ENCODE results near the gene PLG.
"Not testable (repeated sequence)": the region's sequence is repeated elsewhere in the genome, so short reads cannot be mapped to it uniquely, and the experiment has no call there.

PLG gene

GRCh38 chr6:160774399-160774798 lies 72.4 kb downstream of the PLG start:
- DNase-seq (ENCODE audit: extremely low read depth in 1 of 2, low read depth in 1 of 2) = no peak

GRCh38 chr6:160775792-160776580 lies 73.9 kb downstream of the PLG start:
- DNase-seq (ENCODE audit: extremely low read depth in 1 of 2, low read depth in 1 of 2) = no peak

- DNase-seq (ENCODE audit: extremely low read depth in 1 of 2, low read depth in 1 of 2) = not testable (repeated sequence)
Measured at GRCh38 chr6:160779095-160779494, 77.1 kb downstream of the PLG start.

- DNase-seq (ENCODE audit: extremely low read depth in 1 of 2, low read depth in 1 of 2) = not testable (repeated sequence)
Measured at GRCh38 chr6:160780656-160781055, 78.6 kb downstream of the PLG start.

GRCh38 chr6:160781298-160781697 lies 79.3 kb downstream of the PLG start:
- DNase-seq (ENCODE audit: extremely low read depth in 1 of 2, low read depth in 1 of 2) = no peak

- no peak for DNase-seq (ENCODE audit: extremely low read depth in 1 of 2, low read depth in 1 of 2)
Measured at GRCh38 chr6:160782228-160782627, 80.2 kb downstream of the PLG start.

- no peak for DNase-seq (ENCODE audit: extremely low read depth in 1 of 2, low read depth in 1 of 2)
Measured at GRCh38 chr6:160783741-160784140, 81.7 kb downstream of the PLG start.

GRCh38 chr6:160788126-160788525 lies 86.1 kb downstream of the PLG start:
- not testable (repeated sequence) for DNase-seq (ENCODE audit: extremely low read depth in 1 of 2, low read depth in 1 of 2)

GRCh38 chr6:160788806-160789205 lies 86.8 kb downstream of the PLG start:
- DNase-seq (ENCODE audit: extremely low read depth in 1 of 2, low read depth in 1 of 2) = no peak

GRCh38 chr6:160789263-160790027 lies 87.4 kb downstream of the PLG start:
- DNase-seq (ENCODE audit: extremely low read depth in 1 of 2, low read depth in 1 of 2) = no peak

- no peak for DNase-seq (ENCODE audit: extremely low read depth in 1 of 2, low read depth in 1 of 2)
Measured at GRCh38 chr6:160790028-160790792, 88.2 kb downstream of the PLG start.

- no peak for DNase-seq (ENCODE audit: extremely low read depth in 1 of 2, low read depth in 1 of 2)
Measured at GRCh38 chr6:160791459-160791858, 89.4 kb downstream of the PLG start.

- DNase-seq (ENCODE audit: extremely low read depth in 1 of 2, low read depth in 1 of 2) = no peak
Measured at GRCh38 chr6:160791981-160792418, 90.0 kb downstream of the PLG start.

GRCh38 chr6:160792708-160793107 lies 90.7 kb downstream of the PLG start:
- DNase-seq (ENCODE audit: extremely low read depth in 1 of 2, low read depth in 1 of 2) = no peak

- no peak for DNase-seq (ENCODE audit: extremely low read depth in 1 of 2, low read depth in 1 of 2)
Measured at GRCh38 chr6:160793652-160794051, 91.6 kb downstream of the PLG start.

GRCh38 chr6:160795721-160796120 lies 93.7 kb downstream of the PLG start:
- DNase-seq (ENCODE audit: extremely low read depth in 1 of 2, low read depth in 1 of 2) = no peak

GRCh38 chr6:160798625-160799024 lies 96.6 kb downstream of the PLG start:
- no peak for DNase-seq (ENCODE audit: extremely low read depth in 1 of 2, low read depth in 1 of 2)

- DNase-seq (ENCODE audit: extremely low read depth in 1 of 2, low read depth in 1 of 2) = no peak
Measured at GRCh38 chr6:160799801-160800506, 97.9 kb downstream of the PLG start.

GRCh38 chr6:160801418-160801817 lies 99.4 kb downstream of the PLG start:
- DNase-seq (ENCODE audit: extremely low read depth in 1 of 2, low read depth in 1 of 2) = no peak

GRCh38 chr6:160802049-160802448 lies 100.0 kb downstream of the PLG start:
- DNase-seq (ENCODE audit: extremely low read depth in 1 of 2, low read depth in 1 of 2) = not testable (repeated sequence)

Data from activated CD8-positive, alpha-beta memory T cell treated with anti-CD3 and anti-CD28 coated beads for 1 hour (primary cell).